ENCODE data around the gene BPI. TPM values are rescaled to one million over a fixed set of nuclear protein-coding genes. Genes with fewer than 3 reads are reported as not detected.

Gene BPI
- total RNA-seq, 2 donors from 2014 or later: not detected

GRCh38 chr20:38317422-38317821 lies 13.5 kb downstream of the BPI start:
- Histone ChIP-seq H3K4me1 (no peaks in the 10 kb centered on the region), H3K4me3 (no peak overlapping the region), H3K27ac (no peak overlapping the region), H3K36me3 (no peaks in the 10 kb centered on the region), H3K27me3 (no peaks in the 10 kb centered on the region), H3K9me3 (no peaks in the 10 kb centered on the region), H3K9ac (ENCODE audit: low read depth in 2 of 2, low read length in 2 of 2) (no peak overlapping the region)
- DNase-seq: no peak
- intact Hi-C loops (cut with DNase I): no loop called here
- no peak for TF ChIP-seq CTCF (IDR thresholded peaks at IDR 0.05)

- intact Hi-C loops (cut with DNase I): loop anchor here (10.0 kb wide), 1 partner anchor 245 kb away; no protein-coding TSS in a partner anchor
- Histone ChIP-seq H3K27ac (no peak overlapping the region), H3K27me3 (no peaks in the 10 kb centered on the region), H3K9me3 (no peaks in the 10 kb centered on the region), H3K4me1 (no peaks in the 10 kb centered on the region), H3K9ac (ENCODE audit: low read depth in 2 of 2, low read length in 2 of 2) (no peak overlapping the region), H3K36me3 (no peaks in the 10 kb centered on the region), H3K4me3 (no peak overlapping the region)
- no peak for DNase-seq
- no peak for TF ChIP-seq CTCF (IDR thresholded peaks at IDR 0.05)
Measured at GRCh38 chr20:38320221-38320620, 16.3 kb downstream of the BPI start.

GRCh38 chr20:38321959-38322598 lies 18.1 kb downstream of the BPI start:
- intact Hi-C loops (cut with DNase I): loop anchor here (10.0 kb wide), 1 partner anchor 247 kb away; no protein-coding TSS in a partner anchor
- no peak overlapping the region for H3K27ac ChIP-seq
- H3K4me3 ChIP-seq: no peak overlapping the region
- peak; percentile 42 for TF ChIP-seq CTCF (IDR thresholded peaks at IDR 0.05)
- H3K27me3 ChIP-seq: no peaks in the 10 kb centered on the region
- no peak overlapping the region for H3K9ac ChIP-seq (ENCODE audit: low read depth in 2 of 2, low read length in 2 of 2)
- no peaks in the 10 kb centered on the region for H3K36me3 ChIP-seq
- no peaks in the 10 kb centered on the region for H3K9me3 ChIP-seq
- DNase-seq: no peak
- no peaks in the 10 kb centered on the region for H3K4me1 ChIP-seq

GRCh38 chr20:38324159-38324558 lies 20.2 kb downstream of the BPI start:
- intact Hi-C loops (cut with DNase I): loop anchor here (10.0 kb wide), 1 partner anchor 249 kb away; no protein-coding TSS in a partner anchor
- Histone ChIP-seq H3K27me3 (no peaks in the 10 kb centered on the region), H3K4me1 (no peaks in the 10 kb centered on the region), H3K9me3 (no peaks in the 10 kb centered on the region), H3K36me3 (no peaks in the 10 kb centered on the region), H3K9ac (ENCODE audit: low read depth in 2 of 2, low read length in 2 of 2) (no peak overlapping the region), H3K27ac (no peak overlapping the region), H3K4me3 (no peak overlapping the region)
- DNase-seq: no peak
- no peak for TF ChIP-seq CTCF (IDR thresholded peaks at IDR 0.05)

GRCh38 chr20:38325167-38325566 lies 21.2 kb downstream of the BPI start:
- H3K9ac ChIP-seq (ENCODE audit: low read depth in 2 of 2, low read length in 2 of 2): no peak overlapping the region
- no peaks in the 10 kb centered on the region for H3K27me3 ChIP-seq
- no peaks in the 10 kb centered on the region for H3K4me1 ChIP-seq
- H3K4me3 ChIP-seq: no peak overlapping the region
- DNase-seq: no peak
- no peak overlapping the region for H3K27ac ChIP-seq
- H3K36me3 ChIP-seq: no peaks in the 10 kb centered on the region
- no peak for TF ChIP-seq CTCF (IDR thresholded peaks at IDR 0.05)
- intact Hi-C loops (cut with DNase I): loop anchor here (10.0 kb wide), 1 partner anchor 250 kb away; no protein-coding TSS in a partner anchor
- H3K9me3 ChIP-seq: no peaks in the 10 kb centered on the region

Data from colonic mucosa (tissue), 4 donors.